ENCODE measurements around the gene GPR75. TPM values are rescaled to one million over a fixed set of nuclear protein-coding genes. Genes with fewer than 3 reads are reported as not detected.

The GPR75 gene
- total RNA-seq, 1 experiment from 2014 or later, result 2.5 TPM

DNA sequence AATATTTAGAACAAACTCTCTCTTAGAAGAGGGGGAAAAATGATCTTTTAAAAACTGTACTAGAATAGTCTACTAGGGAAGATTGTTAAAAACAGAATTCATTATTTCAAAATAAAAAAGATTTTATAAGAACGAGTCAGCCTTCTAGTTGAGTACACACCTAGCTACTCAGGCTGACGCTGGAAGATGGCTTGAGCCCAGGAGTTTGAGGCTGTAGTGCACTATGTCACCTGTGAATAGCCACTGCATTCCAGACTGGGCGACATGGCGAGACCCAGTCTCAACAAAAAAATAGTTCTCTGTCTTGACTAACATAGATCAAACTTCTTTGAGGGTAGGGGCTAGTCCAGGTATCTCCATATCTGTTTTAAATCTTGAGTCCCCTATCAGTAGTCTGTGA lies 39.1 kb downstream of the GPR75 start:
- H3K4me1 ChIP-seq (ENCODE audit: control insufficient read depth, insufficient read depth, low read length), result no peaks in the 10 kb centered on the region
- in situ Hi-C loops (cut with HindIII; ENCODE audit: low pct_unique_long_range_greater_than_20kb, low sequenced_read_pairs), result no loop called here
- no TSS peak for BruUV-seq (replicated peaks)
- H3K9me3 ChIP-seq (ENCODE audit: control insufficient read depth, insufficient read depth, low read depth, low read length), result no peaks in the 10 kb centered on the region
- TF ChIP-seq POLR2AphosphoS5 (IDR thresholded peaks at IDR 0.05; ENCODE audit: low read depth, low read length), result no peak
- TF ChIP-seq, protein P1, sequence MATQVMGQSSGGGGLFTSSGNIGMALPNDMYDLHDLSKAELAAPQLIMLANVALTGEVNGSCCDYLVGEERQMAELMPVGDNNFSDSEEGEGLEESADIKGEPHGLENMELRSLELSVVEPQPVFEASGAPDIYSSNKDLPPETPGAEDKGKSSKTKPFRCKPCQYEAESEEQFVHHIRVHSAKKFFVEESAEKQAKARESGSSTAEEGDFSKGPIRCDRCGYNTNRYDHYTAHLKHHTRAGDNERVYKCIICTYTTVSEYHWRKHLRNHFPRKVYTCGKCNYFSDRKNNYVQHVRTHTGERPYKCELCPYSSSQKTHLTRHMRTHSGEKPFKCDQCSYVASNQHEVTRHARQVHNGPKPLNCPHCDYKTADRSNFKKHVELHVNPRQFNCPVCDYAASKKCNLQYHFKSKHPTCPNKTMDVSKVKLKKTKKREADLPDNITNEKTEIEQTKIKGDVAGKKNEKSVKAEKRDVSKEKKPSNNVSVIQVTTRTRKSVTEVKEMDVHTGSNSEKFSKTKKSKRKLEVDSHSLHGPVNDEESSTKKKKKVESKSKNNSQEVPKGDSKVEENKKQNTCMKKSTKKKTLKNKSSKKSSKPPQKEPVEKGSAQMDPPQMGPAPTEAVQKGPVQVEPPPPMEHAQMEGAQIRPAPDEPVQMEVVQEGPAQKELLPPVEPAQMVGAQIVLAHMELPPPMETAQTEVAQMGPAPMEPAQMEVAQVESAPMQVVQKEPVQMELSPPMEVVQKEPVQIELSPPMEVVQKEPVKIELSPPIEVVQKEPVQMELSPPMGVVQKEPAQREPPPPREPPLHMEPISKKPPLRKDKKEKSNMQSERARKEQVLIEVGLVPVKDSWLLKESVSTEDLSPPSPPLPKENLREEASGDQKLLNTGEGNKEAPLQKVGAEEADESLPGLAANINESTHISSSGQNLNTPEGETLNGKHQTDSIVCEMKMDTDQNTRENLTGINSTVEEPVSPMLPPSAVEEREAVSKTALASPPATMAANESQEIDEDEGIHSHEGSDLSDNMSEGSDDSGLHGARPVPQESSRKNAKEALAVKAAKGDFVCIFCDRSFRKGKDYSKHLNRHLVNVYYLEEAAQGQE (IDR thresholded peaks at IDR 0.05; ENCODE audit: insufficient read depth in 1 of 2, low read depth in 2 of 2, low read length in 1 of 2), result no peak
- no peak for TF ChIP-seq TCF7L2 (IDR thresholded peaks at IDR 0.05; ENCODE audit: low read depth, low read length)
- TF ChIP-seq, protein P2, sequence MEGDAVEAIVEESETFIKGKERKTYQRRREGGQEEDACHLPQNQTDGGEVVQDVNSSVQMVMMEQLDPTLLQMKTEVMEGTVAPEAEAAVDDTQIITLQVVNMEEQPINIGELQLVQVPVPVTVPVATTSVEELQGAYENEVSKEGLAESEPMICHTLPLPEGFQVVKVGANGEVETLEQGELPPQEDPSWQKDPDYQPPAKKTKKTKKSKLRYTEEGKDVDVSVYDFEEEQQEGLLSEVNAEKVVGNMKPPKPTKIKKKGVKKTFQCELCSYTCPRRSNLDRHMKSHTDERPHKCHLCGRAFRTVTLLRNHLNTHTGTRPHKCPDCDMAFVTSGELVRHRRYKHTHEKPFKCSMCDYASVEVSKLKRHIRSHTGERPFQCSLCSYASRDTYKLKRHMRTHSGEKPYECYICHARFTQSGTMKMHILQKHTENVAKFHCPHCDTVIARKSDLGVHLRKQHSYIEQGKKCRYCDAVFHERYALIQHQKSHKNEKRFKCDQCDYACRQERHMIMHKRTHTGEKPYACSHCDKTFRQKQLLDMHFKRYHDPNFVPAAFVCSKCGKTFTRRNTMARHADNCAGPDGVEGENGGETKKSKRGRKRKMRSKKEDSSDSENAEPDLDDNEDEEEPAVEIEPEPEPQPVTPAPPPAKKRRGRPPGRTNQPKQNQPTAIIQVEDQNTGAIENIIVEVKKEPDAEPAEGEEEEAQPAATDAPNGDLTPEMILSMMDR (IDR thresholded peaks at IDR 0.05), result no peak
- TF ChIP-seq SIN3A (IDR thresholded peaks at IDR 0.05; ENCODE audit: borderline replicate concordance, insufficient read depth, low read depth, low read length), result no peak
- CTCF ChIA-PET, result no interaction called here
- POLR2A ChIA-PET, result no interaction called here
- H3K27ac ChIP-seq (ENCODE audit: low read length), result no peak overlapping the region
- H3K36me3 ChIP-seq (ENCODE audit: control insufficient read depth, insufficient read depth, low read length), result peaks cover 10% of the 10 kb centered on the region
- no peaks in the 10 kb centered on the region for H3K27me3 ChIP-seq (ENCODE audit: control insufficient read depth, insufficient read depth, low read length)
- no peak overlapping the region for H3K4me3 ChIP-seq (ENCODE audit: low read depth in 2 of 2, low read length in 2 of 2)
- ATAC-seq, result no peak
- intact Hi-C loops (cut with micrococcal nuclease; ENCODE audit: unreplicated experiment), result no loop called here
- no peak for DNase-seq (ENCODE audit: low read depth, low spot score)

DNA sequence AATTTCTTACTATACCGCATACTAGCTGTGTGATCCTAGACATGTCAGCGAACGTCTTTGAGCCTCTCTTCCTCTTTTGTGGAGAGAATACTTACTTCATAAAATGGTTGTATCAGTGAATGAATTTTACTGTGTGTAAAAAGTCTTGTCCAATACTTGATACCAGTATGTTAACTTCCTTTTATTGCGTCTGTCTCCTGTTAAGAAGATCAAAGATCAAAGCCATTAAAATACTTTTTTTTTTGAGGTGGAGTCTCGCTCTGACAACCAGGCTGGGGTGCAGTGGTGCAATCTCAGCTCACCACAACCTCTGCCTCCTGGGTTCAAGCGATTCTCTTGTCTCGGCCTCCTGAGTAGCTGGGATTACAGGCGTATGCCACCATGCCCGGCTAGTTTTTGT lies 39.7 kb downstream of the GPR75 start:
- ATAC-seq (no peak), DNase-seq (ENCODE audit: low read depth, low spot score) (no peak)
- H3K36me3 ChIP-seq (ENCODE audit: control insufficient read depth, insufficient read depth, low read length), result peaks cover 16% of the 10 kb centered on the region
- H3K27ac ChIP-seq (ENCODE audit: low read length), result no peak overlapping the region
- TF ChIP-seq POLR2AphosphoS5 (IDR thresholded peaks at IDR 0.05; ENCODE audit: low read depth, low read length) (no peak), SIN3A (IDR thresholded peaks at IDR 0.05; ENCODE audit: borderline replicate concordance, insufficient read depth, low read depth, low read length) (no peak), TCF7L2 (IDR thresholded peaks at IDR 0.05; ENCODE audit: low read depth, low read length) (no peak)
- TF ChIP-seq, protein P1 (IDR thresholded peaks at IDR 0.05; ENCODE audit: insufficient read depth in 1 of 2, low read depth in 2 of 2, low read length in 1 of 2), result no peak
- TF ChIP-seq, protein P2 (IDR thresholded peaks at IDR 0.05), result no peak
- intact Hi-C loops (cut with micrococcal nuclease; ENCODE audit: unreplicated experiment), result no loop called here
- H3K4me1 ChIP-seq (ENCODE audit: control insufficient read depth, insufficient read depth, low read length), result no peaks in the 10 kb centered on the region
- no peaks in the 10 kb centered on the region for H3K27me3 ChIP-seq (ENCODE audit: control insufficient read depth, insufficient read depth, low read length)
- POLR2A ChIA-PET, result no interaction called here
- BruUV-seq (replicated peaks), result no TSS peak
- H3K4me3 ChIP-seq (ENCODE audit: low read depth in 2 of 2, low read length in 2 of 2), result no peak overlapping the region
- in situ Hi-C loops (cut with HindIII; ENCODE audit: low pct_unique_long_range_greater_than_20kb, low sequenced_read_pairs), result no loop called here
- H3K9me3 ChIP-seq (ENCODE audit: control insufficient read depth, insufficient read depth, low read depth, low read length), result no peaks in the 10 kb centered on the region
- CTCF ChIA-PET, result no interaction called here
